GM19025 (cell line): ENCODE data around the gene PAX5.

Experiments
- ATAC-seq: cut with Tn5 transposase; IDR thresholded peaks from one replicate; pipeline ENCODE4 v1.9.1; 2021; ENCODE audit warnings: mild to moderate bottlenecking, low read depth, moderate library complexity; ENCODE audit not compliant: unreplicated experiment

PAX5 gene

GRCh38 chr9:36791222-36791950 lies 242.7 kb downstream of the PAX5 start:
- ATAC-seq, result no peak

GRCh38 chr9:36789886-36790285 lies 244.2 kb downstream of the PAX5 start:
- ATAC-seq, result no peak

DNA sequence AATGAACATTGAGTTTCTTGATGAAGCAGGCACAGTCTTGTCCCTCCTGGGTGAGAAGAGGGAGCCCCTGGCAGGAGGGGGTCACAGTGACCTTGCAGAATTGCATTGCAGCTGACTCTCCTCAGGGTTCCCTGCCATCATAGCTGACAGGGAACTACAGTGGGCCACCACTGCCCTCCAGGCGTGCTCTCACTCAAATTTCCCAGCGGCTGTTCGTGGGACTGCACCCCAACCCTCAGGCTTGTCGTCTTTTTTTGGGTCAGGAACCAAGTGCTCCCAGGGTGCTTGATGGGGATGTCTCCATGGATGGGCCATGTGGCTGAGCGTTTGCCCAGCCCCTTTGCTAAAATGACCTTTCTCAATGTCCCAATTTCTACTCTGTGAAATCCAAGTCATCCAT lies 245.5 kb downstream of the PAX5 start:
- no peak for ATAC-seq

- ATAC-seq, result no peak
Measured at GRCh38 chr9:36787709-36788108, 246.4 kb downstream of the PAX5 start.
